Heart left ventricle (tissue), 16 donors: ENCODE results near the gene BLOC1S2. TPM values are rescaled to one million over a fixed set of nuclear protein-coding genes. Genes with fewer than 3 reads are reported as not detected.

Experiments used
- ATAC-seq, 4 donors: fragments of 200-7000 bp; cut with Tn5 transposase; one replicate each; pipeline ENCODE4 v1.9.1; 2020 to 2022; ENCODE audit warnings: moderate library complexity in 4 of 4, mild to moderate bottlenecking in 3 of 4, moderate number of reproducible peaks in 1 of 4
- DNase-seq, 5 donors: peaks; one replicate each; pipeline ENCODE4 v3.0.0-alpha.2; 2020
- H3K27ac ChIP-seq, 12 donors: fragments of 200-600 bp; sonication (generic) in 4 of 12; one replicate each; pipeline versions ENCODE4 v1.5.0 to v1.8.0; 2016 to 2022; ENCODE audit warnings: mild to moderate bottlenecking in 2 of 12
- H3K27me3 ChIP-seq, 9 donors: fragments of 200-600 bp; sonication (generic) in 2 of 9; one replicate each; pipeline versions ENCODE4 v1.5.1 to v1.8.0; 2016 to 2022; ENCODE audit warnings: mild to moderate bottlenecking in 3 of 9
- H3K36me3 ChIP-seq, 9 donors: fragments of 200-600 bp; sonication (generic) in 2 of 9; one replicate each; pipeline versions ENCODE4 v1.5.0 to v1.8.0; 2018 to 2022; ENCODE audit warnings: mild to moderate bottlenecking in 2 of 9
- H3K4me1 ChIP-seq, 12 donors: fragments of 200-600 bp; sonication (generic) in 4 of 12; one replicate each; pipeline versions ENCODE4 v1.5.0 to v1.8.0; 2016 to 2022; ENCODE audit warnings: mild to moderate bottlenecking in 3 of 12
- H3K4me3 ChIP-seq, 12 donors: fragments of 200-600 bp; sonication (generic) in 4 of 12; one replicate each; pipeline versions ENCODE4 v1.5.0 to v1.8.0; 2017 to 2022; ENCODE audit warnings: mild to moderate bottlenecking in 9 of 12, moderate library complexity in 4 of 12
- H3K9me3 ChIP-seq, 12 donors: fragments of 200-600 bp; sonication (generic) in 4 of 12; one replicate each; pipeline versions ENCODE4 v1.5.0 to v1.8.0; 2016 to 2022; ENCODE audit warnings: mild to moderate bottlenecking in 1 of 12
- CTCF ChIP-seq, 12 donors: fragments of 200-600 bp; sonication (generic) in 4 of 12; IDR thresholded peaks; one replicate each; pipeline versions ENCODE4 v1.5.0 to v1.8.0; 2018 to 2022; ENCODE audit warnings: antibody characterized with exemption in 12 of 12, mild to moderate bottlenecking in 5 of 12
- POLR2A ChIP-seq, 2 donors: fragments of 450-650 bp; IDR thresholded peaks; one replicate each; pipeline ENCODE4 v1.6.1; 2017; ENCODE audit warnings: antibody characterized with exemption in 2 of 2, mild to moderate bottlenecking in 2 of 2, moderate library complexity in 2 of 2
- WGBS, 4 donors: extraction: QIAGEN DNeasy Blood & Tissue Kit in 2 of 4; methylation state at CpG; one replicate each; pipeline versions ENCODE4 v1.1.5 to v1.1.7; 2013 to 2018; 5-methylcytosine and 5-hydroxymethylcytosine counted together
- intact Hi-C, 10 donors: fragments of 100-400 bp; cut with DNase I; formaldehyde crosslinking; loops; one replicate each; pipeline versions ENCODE4 v1.11.1 to v1.14.2; 2022
- polyA plus RNA-seq, 2 donors: library from polyadenylated mRNA; stranded (reverse); fragments of 200-250 nt; gene quantifications; one replicate each; pipeline ENCODE4 v1.2.3, GENCODE V29; 2013
- total RNA-seq, 9 donors: library from RNA; depleted of rRNA in 2 of 9; stranded (reverse); fragments of >200 nt in 2 of 9; fragmentation: NEBNext Ultra II Directional in 3 of 9; extraction: Animal tissue kit (Norgen Biotek cat#: 25700) in 3 of 9; gene quantifications; one replicate each; pipeline versions ENCODE4 v1.1.0 to v1.2.4, GENCODE V29; 2016 to 2023
- donor health status: ischemic (EF 13 %, LVEDD 7.1; RV severe dilation, severe dysfunction).
- donor health status: healthy with polysubstance abuse.
- donor health status: DM: no; HTN: yes; CAD: no.
- donor health status: DM: no; HTN: no; CAD: no.
- donor health status: ischemic (EF 25% LVEDD 6.9; RV normal size, moderate dysfunction).
- donor health status: ischemic (EF 25% LVEDD 5.7; RV mildly dilated, moderate dysfunction).
- donor health status: healthy.
- donor health status: DM: yes; HTN: yes; CAD: no.
- donor health status: ischemic (EF 35%, LVEDD 5.7; RV mildly dilated, moderate dysfunction).
- donor health status: nonischemic (EF 11% LVEDD 7.7; RV severe dilation, severe dysfunction).
- donor health status: DM: yes; HTN: yes; CAD: no.
- donor health status: PGD.
- donor health status: ischemic (EF 29% LVEDD 5.4; RV normal size, mild dysfunction).
- donor health status: nonischemic (EF 23%, LVEDD 6.1; RV moderate dilation, normal function).

The BLOC1S2 gene
- total and polyA plus RNA-seq, 11 donors = 14.6 to 43.8 (median 21.3) TPM

DNA sequence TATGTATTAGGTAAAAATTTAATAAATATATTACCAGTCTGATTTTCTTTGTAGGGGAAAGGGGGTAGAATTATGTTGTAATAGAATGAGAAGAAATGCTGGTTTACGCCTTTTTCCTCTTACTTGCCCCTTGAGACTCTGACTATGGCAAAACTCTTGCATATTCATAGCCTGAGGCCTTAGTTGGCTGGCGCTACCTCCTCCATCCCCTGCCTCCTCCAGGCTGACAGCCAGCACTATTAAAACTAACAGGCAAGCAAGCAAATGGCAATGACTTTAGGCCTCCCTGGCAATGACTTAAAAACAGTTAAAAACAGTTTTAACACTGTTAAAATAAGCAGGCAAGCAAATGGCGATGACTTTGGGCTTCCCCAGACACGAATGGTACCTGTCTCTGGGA lies 29.1 kb upstream of the BLOC1S2 start:
- H3K27ac ChIP-seq = no peak overlapping the region
- H3K36me3 ChIP-seq = no peaks in the 10 kb centered on the region
- no peak for TF ChIP-seq CTCF (IDR thresholded peaks at IDR 0.05)
- TF ChIP-seq POLR2A (IDR thresholded peaks at IDR 0.05) = no peak
- DNase-seq (no peak), ATAC-seq (no peak)
- H3K4me3 ChIP-seq = no peak overlapping the region
- 68 to 85% (median 78%) methylated on average over 4 of the region's 4 CpGs for WGBS, 4 donors
- peaks cover 0 to 77% (median 9%) of the 10 kb centered on the region in 9 donors for H3K27me3 ChIP-seq
- H3K4me1 ChIP-seq = no peaks in the 10 kb centered on the region
- intact Hi-C loops = no loop called here
- no peaks in the 10 kb centered on the region for H3K9me3 ChIP-seq

DNA sequence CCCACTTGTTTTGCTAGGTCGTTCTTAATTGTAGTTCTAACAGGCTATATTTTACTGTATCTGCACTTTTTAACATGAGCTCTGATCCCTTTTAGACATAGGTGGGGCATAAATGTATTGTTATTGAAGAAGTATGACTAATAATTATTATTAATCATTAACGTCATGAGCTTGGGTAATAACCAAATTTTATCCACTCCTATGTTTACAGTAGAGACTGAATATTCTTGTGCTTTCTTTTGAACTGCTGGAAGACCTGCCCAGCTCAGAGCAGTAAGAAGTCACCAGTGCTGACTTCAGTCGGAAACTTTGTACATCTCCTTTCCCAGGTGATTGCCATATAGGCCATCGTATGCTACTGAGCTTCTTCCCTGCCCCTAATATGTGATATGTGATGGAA lies 24.8 kb upstream of the BLOC1S2 start:
- Histone ChIP-seq H3K4me1 (no peaks in the 10 kb centered on the region), H3K4me3 (no peak overlapping the region), H3K36me3 (no peaks in the 10 kb centered on the region), H3K9me3 (no peaks in the 10 kb centered on the region), H3K27ac (no peak overlapping the region), H3K27me3 (peaks cover 0 to 67% (median 6%) of the 10 kb centered on the region in 9 donors)
- TF ChIP-seq POLR2A (IDR thresholded peaks at IDR 0.05) = no peak
- TF ChIP-seq CTCF (IDR thresholded peaks at IDR 0.05) = no peak
- DNase-seq (no peak), ATAC-seq (no peak)
- 56 to 64% (median 60%) methylated on average over 4 of the region's 4 CpGs for WGBS, 4 donors
- intact Hi-C loops = no loop called here

DNA sequence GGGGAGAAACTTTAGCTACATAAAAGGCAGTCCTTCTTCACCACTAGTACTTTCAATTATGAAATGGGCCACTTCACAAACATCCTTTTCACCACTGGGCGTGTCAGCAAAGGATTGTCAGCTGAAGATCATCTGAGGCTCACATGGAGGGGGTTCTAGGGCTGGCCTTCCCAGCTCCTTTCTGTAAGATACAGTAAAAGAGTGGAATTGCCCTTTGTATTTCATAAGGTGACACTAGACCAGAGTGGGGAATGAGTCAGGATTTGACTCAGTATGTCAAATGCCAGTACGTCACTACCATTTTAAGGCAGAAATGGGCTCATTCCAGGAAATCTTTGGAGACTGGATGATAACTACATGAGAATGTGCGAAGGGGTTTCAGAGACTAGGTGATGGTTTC lies 21.2 kb upstream of the BLOC1S2 start:
- H3K27me3 ChIP-seq = peaks cover 0 to 67% (median 11%) of the 10 kb centered on the region in 9 donors
- no peak overlapping the region for H3K27ac ChIP-seq
- WGBS, 4 donors = 82 to 94% (median 85%) methylated on average over 3 of the region's 3 CpGs
- DNase-seq = no peak
- H3K4me3 ChIP-seq = no peak overlapping the region
- TF ChIP-seq POLR2A (IDR thresholded peaks at IDR 0.05) = no peak
- TF ChIP-seq CTCF (IDR thresholded peaks at IDR 0.05) = no peak
- no peaks in the 10 kb centered on the region for H3K9me3 ChIP-seq
- no peaks in the 10 kb centered on the region for H3K36me3 ChIP-seq
- intact Hi-C loops = loop anchor here in 1 of 10 donors (10.0 kb wide), 1 partner anchor 207 kb away; the partner anchor contains the start of gene SEC31B
- no peak for ATAC-seq
- no peaks in the 10 kb centered on the region for H3K4me1 ChIP-seq

GRCh38 chr10:100306861-100307260 lies 20.4 kb upstream of the BLOC1S2 start:
- Histone ChIP-seq H3K9me3 (no peaks in the 10 kb centered on the region), H3K27ac (no peak overlapping the region), H3K27me3 (peaks cover 0 to 60% (median 11%) of the 10 kb centered on the region in 9 donors), H3K4me3 (no peak overlapping the region), H3K36me3 (no peaks in the 10 kb centered on the region), H3K4me1 (no peaks in the 10 kb centered on the region)
- DNase-seq (no peak), ATAC-seq (no peak)
- intact Hi-C loops = loop anchor here in 1 of 10 donors (10.0 kb wide), 1 partner anchor 208 kb away; the partner anchor contains the start of gene SEC31B
- WGBS, 4 donors = 89 to 94% (median 91%) methylated on average over 5 of the region's 5 CpGs
- TF ChIP-seq CTCF (IDR thresholded peaks at IDR 0.05) = no peak
- no peak for TF ChIP-seq POLR2A (IDR thresholded peaks at IDR 0.05)
